ENCODE data around the gene MAPK4.

MAPK4 gene

GRCh38 chr18:50726960-50727589, 167.2 kb downstream of the MAPK4 start:
- peak; percentile 42 for DNase-seq

DNA sequence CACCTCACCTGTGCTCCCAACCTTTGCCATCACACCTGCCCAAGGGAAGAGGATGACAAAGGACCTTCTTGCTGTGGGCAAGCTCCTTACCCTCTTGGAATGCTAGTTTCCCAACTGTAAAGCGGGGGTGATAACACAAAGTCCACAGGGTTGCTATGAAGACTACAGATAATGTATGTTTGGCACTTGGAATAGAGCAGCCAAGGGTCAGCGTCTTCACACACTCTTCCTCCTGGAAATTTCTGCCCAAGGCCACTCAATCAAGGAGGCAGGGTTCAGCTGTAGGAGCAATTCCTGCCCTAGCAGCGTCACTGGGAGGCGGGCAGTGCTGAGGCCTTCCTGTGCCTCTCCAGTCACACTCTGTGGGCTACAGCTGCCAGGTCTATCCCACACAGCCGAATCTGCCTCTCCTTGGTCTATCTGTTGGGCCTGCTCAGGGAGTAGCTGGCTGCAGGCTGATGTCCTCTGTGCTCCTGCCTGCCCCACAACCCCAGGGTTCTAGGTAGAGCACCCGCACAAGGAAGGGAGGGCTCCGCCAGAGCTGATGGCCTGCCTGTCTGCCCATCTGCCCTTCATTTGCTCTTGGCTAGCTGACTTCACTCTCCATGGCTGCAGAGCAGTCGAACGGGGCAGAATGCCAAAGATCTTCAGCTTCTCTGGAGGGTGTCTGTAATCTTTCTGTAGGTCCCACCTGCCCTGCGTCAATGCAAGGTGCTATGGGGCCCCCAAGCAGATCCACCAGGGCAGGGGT, 168.0 kb downstream of the MAPK4 start:
- no peak for DNase-seq

DNA sequence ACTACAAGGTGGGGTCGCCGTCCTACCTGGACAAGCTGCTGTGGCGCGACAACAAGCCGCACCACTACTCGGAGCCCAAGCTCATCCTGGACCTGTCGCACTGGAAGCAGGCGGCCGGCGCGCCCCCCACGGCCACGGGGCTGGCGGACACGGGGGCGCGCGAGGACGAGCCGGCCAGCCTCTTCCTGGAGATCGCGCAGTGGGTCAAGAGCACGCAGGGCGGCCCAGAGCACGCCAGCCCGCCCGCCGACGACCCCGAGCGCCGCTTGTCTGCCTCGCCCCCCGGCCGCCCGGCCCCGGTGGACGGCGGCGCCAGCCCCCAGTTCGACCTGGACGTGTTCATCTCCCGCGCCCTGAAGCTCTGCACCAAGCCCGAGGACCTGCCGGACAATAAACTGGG, 169.5 kb downstream of the MAPK4 start:
- DNase-seq = no peak

DNA sequence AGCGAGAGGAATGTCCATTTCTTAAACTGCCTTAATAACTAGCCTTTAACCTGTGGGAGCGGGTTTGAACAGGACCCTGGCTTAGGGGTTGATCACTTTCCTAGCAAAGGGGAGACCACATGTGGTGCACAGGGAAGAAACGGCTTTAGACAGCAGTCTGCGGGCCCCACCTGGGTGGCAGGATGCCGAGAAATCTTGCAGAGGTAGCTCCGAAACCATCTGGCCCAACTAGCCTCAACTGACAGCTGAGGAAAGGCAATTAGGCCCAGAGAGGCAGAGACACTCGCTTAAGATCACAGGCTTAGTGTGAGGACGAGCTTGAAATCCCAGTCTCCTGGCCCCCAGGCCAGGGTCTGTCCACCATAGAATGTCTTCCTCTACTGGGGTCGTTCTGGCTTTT, 170.1 kb downstream of the MAPK4 start:
- DNase-seq = no peak

DNA sequence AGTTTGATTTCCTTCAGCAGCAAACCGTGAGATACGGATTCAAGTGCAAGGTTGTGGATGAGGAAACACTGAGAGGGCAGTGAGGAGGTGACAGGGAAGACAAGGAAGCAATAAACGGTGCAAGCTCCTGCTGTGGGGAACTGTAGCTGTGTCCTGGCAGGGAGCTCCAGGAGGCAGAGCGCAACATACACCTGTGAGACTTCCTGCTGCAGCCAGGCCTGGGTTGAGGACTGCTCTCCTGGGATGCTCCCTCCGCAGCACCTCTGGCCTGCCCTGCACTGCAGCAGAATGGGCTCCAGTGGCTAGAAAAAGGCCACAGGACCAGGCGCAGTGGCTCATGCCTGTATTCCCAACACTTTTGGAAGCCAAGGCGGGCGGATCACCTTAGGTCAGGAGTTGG, 174.5 kb downstream of the MAPK4 start:
- no peak for DNase-seq

DNA sequence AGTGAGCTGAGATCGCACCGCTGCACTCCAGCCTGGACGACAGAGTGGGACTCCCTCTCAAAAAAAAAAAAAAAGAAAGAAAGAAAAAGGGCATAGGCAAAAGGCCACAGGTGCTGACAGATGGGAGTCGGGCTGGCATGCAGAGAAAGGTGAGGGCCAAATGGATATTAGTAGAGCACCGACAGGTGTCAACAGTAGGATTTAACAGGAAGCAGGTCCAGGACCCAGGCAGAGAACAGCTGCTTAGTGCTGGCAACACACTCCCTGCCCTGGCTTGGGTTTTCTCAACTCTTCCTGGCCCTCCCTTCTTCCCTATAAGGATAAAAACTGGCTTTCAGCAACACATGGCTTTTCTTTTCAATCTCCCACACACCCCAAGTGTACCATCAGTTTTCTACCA, 175.0 kb downstream of the MAPK4 start:
- no peak for DNase-seq

- DNase-seq = no peak
These were observed 177.2 kb downstream of the MAPK4 start for GRCh38 chr18:50737127-50737526.

GRCh38 chr18:50738098-50738757, 178.3 kb downstream of the MAPK4 start:
- no peak for DNase-seq

DNA sequence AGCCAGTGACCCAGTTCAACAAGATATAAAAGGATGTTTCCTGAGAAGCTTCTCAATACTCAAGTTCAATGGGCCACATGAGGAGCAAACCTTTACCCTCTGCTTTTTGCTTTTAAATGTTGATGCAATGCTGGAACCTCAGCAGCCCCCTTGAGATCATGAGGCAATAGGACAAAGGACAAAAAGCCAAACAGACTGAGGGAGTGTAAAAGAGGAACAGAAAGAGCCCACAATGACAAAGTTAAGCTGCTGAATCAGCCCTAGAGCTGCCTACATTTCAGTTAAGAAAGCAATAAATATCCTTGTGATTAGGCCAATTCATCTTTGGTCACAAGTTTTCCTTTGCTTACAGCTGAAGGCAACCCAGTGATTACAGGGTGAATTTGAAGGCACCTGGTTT, 183.1 kb downstream of the MAPK4 start:
- no peak for DNase-seq

DNA sequence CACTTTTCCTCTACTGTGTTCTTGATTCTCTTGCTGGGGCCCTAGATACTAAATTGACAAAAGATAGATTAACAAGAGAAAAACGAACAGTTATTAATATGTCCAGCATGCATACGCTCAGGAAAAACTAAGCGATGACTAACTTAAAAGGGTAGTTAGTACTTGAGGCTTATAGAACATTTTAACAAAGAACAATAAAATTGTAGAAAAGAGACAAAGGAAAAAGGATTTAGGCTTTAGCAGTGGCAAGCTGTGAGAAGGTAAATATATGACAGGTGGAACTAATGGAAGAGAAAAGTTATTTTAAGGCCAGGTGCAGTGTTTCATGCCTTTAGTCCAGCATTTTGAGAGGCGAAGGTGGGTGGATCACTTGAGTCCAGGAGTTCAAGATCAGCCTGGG, 184.4 kb downstream of the MAPK4 start:
- no peak for DNase-seq

- no peak for DNase-seq
These were observed 186.1 kb downstream of the MAPK4 start for GRCh38 chr18:50745945-50746344.

DNA sequence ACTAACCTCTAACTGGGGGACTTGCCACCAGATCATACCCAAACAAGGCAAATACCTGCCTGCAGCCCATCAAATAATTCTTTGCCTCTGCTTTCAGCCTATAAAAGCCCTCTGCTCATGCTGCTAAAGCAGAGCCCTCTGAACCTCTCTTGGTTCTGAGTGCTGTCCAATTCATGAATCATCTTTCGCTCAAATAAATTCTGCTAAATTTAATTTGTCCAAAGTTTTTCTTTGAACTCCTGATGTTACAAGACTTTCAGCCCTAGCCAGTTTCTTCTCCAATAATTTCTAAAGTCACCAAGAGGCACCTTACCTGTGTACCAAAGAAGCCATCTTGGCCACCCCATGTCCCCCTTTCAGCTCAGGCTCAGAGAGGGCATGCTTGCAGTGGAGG, 188.0 kb downstream of the MAPK4 start:
- DNase-seq = no peak

DNA sequence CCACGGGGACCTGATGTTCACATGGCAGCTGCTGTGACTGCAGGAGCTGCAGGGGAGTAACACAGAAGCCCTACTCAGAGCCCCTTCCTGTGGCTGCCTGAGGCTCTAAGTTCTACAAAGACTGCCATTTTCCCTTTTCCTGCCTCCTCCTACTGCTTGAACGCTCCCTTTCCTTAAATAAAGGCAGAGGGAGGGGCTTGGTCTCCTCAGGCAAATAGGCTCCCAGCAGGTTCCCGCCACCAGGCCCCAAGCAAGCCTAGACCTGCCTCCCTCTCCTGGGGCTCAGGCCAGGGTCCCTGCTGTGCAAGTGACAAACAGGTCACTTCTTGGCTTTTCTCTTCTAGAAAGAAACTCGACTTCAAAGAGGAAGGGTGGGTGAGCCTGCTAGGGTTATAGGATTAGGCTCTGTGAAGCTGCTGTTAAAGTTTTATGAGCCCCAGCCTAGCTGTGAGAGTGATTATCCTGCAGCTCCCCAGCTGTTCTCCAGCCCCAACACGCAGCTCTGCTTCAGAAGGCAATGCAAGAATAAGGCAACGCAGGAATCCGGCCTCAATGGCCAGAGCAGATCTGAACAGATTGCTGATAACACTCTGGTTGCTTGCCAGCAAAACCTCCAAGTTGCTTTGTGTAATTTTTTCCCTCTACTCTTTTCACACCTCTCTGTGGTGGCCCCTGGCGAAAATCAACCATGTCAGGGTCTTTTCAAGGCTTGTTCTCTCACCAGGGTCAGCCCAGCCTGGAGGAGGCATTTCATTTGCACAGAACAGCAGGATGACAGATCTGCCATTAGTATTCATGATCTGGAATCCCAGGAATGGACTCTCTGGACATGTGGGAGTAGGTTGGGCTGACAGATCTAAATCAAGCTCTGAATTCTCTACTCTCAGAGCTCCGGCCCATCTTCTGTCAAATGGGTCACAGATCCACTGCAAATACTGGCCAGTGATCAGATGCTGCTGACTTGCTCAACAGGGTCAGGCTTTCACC, 188.6 kb downstream of the MAPK4 start:
- DNase-seq = no peak

GRCh38 chr18:50749421-50749820, 189.5 kb downstream of the MAPK4 start:
- DNase-seq = no peak

- DNase-seq = no peak
These were observed 190.1 kb downstream of the MAPK4 start for GRCh38 chr18:50749945-50750344.

- DNase-seq = no peak
These were observed 190.7 kb downstream of the MAPK4 start for GRCh38 chr18:50750546-50750945.

- no peak for DNase-seq
These were observed 191.6 kb downstream of the MAPK4 start for GRCh38 chr18:50751490-50751889.

- DNase-seq = no peak
These were observed 192.1 kb downstream of the MAPK4 start for GRCh38 chr18:50751947-50752346.

GRCh38 chr18:50753311-50753710, 193.4 kb downstream of the MAPK4 start:
- no peak for DNase-seq

DNA sequence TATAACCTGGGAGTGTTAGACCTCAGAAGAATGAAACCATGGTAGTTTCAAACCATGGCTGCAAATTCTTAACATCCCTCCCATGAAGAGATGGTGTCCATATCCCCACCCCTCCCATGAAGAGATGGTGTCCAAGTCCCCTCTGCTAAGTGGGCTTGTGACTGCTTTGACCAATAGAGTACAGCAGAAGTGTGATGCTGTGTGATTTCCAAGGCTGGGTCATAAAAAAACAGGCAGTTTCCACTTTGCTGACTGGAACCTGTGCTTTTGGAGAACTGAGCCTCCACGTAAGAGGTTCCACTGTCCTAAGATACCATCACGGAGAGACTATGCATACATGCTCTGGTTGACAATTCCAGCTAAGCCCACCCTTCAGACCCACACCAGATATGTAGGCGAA, 194.4 kb downstream of the MAPK4 start:
- no peak for DNase-seq

DNA sequence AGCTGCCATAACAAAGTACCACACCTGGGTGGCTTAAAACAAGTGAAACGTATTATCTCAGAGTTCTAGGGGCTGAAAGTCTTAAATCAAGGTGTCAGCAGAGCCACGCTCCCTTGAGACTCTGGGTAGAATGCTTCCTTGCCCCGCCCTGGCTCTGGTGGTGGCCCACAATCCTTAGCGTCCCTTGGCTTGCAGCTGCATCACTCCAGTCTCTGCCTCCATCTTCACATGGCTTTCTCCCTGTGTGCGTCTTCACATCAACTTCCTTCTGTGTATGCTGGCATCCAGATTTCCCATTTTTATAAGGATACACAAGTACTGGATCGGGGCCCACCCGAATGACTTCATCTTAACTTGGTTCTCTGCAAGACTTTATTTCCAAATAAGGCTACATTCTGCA, 197.5 kb downstream of the MAPK4 start:
- DNase-seq = no peak

DNA sequence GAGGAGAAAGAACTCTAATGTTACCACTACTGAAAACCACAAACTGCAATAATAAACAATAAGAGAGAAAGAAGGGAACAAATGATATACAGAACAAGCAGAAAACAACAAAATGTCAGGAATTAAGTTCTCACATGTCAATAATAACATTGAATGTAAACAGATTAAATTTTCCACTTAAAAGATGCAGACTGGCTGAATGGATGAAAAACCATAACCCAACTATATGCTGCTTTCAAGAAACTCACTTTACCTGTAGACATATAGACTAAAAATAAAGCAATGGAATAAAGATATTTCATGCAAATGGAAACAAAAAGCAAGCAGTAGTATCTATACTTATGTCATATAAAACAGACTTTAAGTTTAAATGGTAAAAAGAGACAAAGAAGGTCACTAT, 209.6 kb downstream of the MAPK4 start:
- no peak for DNase-seq

DNA sequence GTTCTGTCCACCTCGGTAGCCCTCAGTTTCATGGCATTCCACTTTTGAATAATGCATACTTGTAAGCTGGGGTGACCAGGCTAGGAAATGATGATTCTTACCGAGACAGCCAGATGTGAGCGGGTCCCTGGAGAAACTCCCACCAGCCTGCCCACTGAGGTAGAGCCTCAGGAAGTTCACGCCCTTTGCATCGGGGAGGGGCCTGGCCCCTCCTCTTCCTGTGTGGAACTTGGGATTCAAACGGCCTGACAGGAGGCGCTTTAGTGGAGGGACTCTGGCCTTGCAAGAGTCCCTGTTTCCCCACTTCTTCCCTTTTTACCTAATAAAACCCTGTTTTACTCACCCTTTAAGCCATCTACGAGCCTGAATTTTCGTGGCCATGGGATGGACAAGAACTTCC, 215.3 kb downstream of the MAPK4 start:
- DNase-seq = no peak
